Cardiac muscle cell (in vitro differentiated cells and primary cell): Measurements from ENCODE around the gene OLFM2. TPM values are rescaled to one million over a fixed set of nuclear protein-coding genes. Genes with fewer than 3 reads are reported as not detected.
A peak's percentile ranks its signal among the peaks of the same experiment; 100 is the strongest.

ENCODE experiments used
- DNase-seq, 2 donors: peaks; one replicate each; pipeline versions ENCODE4 v3.0.0 to v3.0.0-alpha.2; 2010 to 2017; ENCODE audit warnings: low read depth in 1 of 2, low spot score in 1 of 2
- H3K27ac ChIP-seq: fragments of 200-600 bp; sonication (generic); 2 replicates; pipeline ENCODE4 v1.5.1; 2016
- H3K27me3 ChIP-seq: fragments of 200-600 bp; sonication (generic); 2 replicates; pipeline ENCODE4 v1.6.0; 2016; ENCODE audit warnings: control low read depth
- H3K36me3 ChIP-seq: fragments of 200-600 bp; sonication (generic); 2 replicates; pipeline ENCODE4 v1.5.1; 2016; ENCODE audit warnings: control low read depth
- H3K4me1 ChIP-seq: fragments of 200-600 bp; sonication (generic); 2 replicates; pipeline ENCODE4 v1.8.1; 2017; ENCODE audit warnings: low read depth, mild to moderate bottlenecking, mixed run types
- H3K4me3 ChIP-seq: fragments of 200-600 bp; sonication (generic); 2 replicates; pipeline ENCODE4 v1.5.1; 2016; ENCODE audit warnings: mild to moderate bottlenecking
- H3K9me3 ChIP-seq: fragments of 200-600 bp; sonication (generic); 2 replicates; pipeline ENCODE4 v1.5.1; 2017; ENCODE audit warnings: low read depth, mild to moderate bottlenecking, control low read depth
- polyA plus RNA-seq: library from polyadenylated mRNA; unstranded; fragments of >200 nt; fragmentation: Nextera tagmentation; extraction: Ambion mirVana; gene quantifications from 2 replicates; pipeline ENCODE4 v1.2.1, GENCODE V29; 2016
- total RNA-seq: library from RNA; depleted of rRNA; stranded (reverse); fragments of >200 nt; gene quantifications from 2 replicates; pipeline ENCODE4 v1.2.3, GENCODE V29; 2016
- TF ChIP-seq, protein P1 (sequence below): IDR thresholded peaks from 2 replicates; pipeline ENCODE4 v1.5.1; 2012; ENCODE audit warnings: low read depth, mild to moderate bottlenecking, low read length

The OLFM2 gene
- total and polyA plus RNA-seq, 2 experiments from 2014 or later, result 27.1 to 55.1 TPM

DNA sequence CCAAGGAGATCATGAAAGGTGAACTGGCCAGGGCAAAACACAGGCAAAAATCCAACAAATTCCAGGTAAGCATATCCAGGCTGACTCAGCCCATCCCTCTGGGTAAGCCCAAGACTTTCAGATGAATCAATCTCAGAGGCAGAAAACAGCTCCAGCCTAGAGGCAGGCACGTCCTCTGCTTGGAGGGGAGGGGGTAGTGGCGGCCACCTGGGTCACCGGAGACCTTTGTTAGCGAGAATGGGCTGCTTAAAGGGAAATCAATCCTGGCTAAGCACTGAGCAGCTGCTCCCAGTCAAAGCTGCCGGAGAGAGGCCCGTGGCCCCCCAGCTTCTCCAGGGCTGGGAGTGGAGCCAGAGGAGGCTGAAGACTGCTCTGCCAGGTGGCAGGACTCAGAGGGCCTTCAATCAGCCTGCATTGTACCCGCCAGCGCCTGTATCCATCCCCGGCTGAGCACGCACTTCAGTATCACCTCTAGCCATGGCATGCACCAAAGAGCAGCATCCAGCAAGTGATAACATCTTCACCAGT is 53.0 kb downstream of the OLFM2 start:
- no peaks in the 10 kb centered on the region for H3K9me3 ChIP-seq
- H3K4me3 ChIP-seq, result no peak overlapping the region
- no peak overlapping the region for H3K27ac ChIP-seq
- H3K27me3 ChIP-seq, result no peaks in the 10 kb centered on the region
- TF ChIP-seq, protein P1, sequence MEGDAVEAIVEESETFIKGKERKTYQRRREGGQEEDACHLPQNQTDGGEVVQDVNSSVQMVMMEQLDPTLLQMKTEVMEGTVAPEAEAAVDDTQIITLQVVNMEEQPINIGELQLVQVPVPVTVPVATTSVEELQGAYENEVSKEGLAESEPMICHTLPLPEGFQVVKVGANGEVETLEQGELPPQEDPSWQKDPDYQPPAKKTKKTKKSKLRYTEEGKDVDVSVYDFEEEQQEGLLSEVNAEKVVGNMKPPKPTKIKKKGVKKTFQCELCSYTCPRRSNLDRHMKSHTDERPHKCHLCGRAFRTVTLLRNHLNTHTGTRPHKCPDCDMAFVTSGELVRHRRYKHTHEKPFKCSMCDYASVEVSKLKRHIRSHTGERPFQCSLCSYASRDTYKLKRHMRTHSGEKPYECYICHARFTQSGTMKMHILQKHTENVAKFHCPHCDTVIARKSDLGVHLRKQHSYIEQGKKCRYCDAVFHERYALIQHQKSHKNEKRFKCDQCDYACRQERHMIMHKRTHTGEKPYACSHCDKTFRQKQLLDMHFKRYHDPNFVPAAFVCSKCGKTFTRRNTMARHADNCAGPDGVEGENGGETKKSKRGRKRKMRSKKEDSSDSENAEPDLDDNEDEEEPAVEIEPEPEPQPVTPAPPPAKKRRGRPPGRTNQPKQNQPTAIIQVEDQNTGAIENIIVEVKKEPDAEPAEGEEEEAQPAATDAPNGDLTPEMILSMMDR, result no peak
- H3K4me1 ChIP-seq, result no peaks in the 10 kb centered on the region
- H3K36me3 ChIP-seq, result no peaks in the 10 kb centered on the region
- peak in 1 of 2 donors; percentile 38 for DNase-seq

- no peaks in the 10 kb centered on the region for H3K9me3 ChIP-seq
- no peaks in the 10 kb centered on the region for H3K27me3 ChIP-seq
- no peaks in the 10 kb centered on the region for H3K36me3 ChIP-seq
- no peak for DNase-seq
- no peaks in the 10 kb centered on the region for H3K4me1 ChIP-seq
- no peak overlapping the region for H3K27ac ChIP-seq
- H3K4me3 ChIP-seq, result no peak overlapping the region
- TF ChIP-seq, protein P1, result no peak
Measured at GRCh38 chr19:9881720-9882119, 54.6 kb downstream of the OLFM2 start.

GRCh38 chr19:9878511-9879196 is 57.7 kb downstream of the OLFM2 start:
- Histone ChIP-seq H3K4me1 (no peaks in the 10 kb centered on the region), H3K27me3 (no peaks in the 10 kb centered on the region), H3K9me3 (no peaks in the 10 kb centered on the region), H3K36me3 (no peaks in the 10 kb centered on the region), H3K4me3 (no peak overlapping the region), H3K27ac (no peak overlapping the region)
- TF ChIP-seq, protein P1, result no peak
- peak in 1 of 2 donors; percentile 76 for DNase-seq

- Histone ChIP-seq H3K9me3 (no peaks in the 10 kb centered on the region), H3K4me1 (no peaks in the 10 kb centered on the region), H3K36me3 (no peaks in the 10 kb centered on the region), H3K27me3 (no peaks in the 10 kb centered on the region), H3K27ac (no peak overlapping the region), H3K4me3 (no peak overlapping the region)
- TF ChIP-seq, protein P1, result no peak
- peak in 1 of 2 donors; percentile 39 for DNase-seq
Measured at GRCh38 chr19:9877780-9878510, 58.4 kb downstream of the OLFM2 start.

DNA sequence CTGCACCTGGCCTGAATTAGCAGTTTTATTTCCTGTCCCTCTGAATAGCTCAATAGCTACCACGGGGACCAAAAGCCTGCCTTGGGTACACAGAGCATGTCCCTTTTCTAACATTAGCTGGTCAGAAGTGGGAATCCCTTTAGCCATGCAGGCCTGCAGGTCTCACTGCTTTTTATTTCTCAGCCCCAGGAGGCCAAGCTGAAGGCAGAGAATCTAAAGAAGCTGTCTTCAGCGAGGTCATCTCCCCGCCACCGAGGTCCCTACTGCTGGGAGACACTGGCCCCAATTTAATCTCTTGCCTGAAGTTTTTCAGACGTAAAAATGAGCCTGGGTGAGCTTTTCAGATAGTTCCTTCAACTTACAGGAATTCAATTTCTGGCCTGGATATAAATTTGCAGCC is 60.5 kb downstream of the OLFM2 start:
- H3K4me3 ChIP-seq, result no peak overlapping the region
- TF ChIP-seq, protein P1, result no peak
- no peak overlapping the region for H3K27ac ChIP-seq
- DNase-seq, result no peak
- H3K27me3 ChIP-seq, result no peaks in the 10 kb centered on the region
- H3K36me3 ChIP-seq, result no peaks in the 10 kb centered on the region
- peaks cover 5% of the 10 kb centered on the region for H3K4me1 ChIP-seq
- H3K9me3 ChIP-seq, result no peaks in the 10 kb centered on the region
